ENCODE data around the gene TRAFD1.

DNA sequence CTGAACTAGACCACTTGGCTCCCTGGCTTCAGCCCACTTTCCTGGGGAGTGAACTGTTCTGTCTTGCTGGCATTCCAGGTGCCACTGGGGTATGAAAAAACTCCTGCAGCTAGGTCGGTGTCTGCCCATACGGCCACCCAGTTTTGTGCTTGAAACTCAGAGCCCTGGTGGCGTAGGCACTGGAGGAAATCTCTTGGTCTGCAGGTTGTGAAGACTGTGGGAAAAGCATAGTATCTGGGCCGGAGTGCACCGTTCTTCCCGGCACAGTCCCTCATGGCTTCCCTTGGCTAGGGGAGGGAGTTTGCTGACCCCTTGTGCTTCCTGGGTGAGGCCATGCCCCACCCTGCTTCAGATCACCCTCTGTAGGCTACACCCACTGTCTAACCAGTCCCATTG lies 33.8 kb downstream of the TRAFD1 start:
- TF ChIP-seq, protein P1, sequence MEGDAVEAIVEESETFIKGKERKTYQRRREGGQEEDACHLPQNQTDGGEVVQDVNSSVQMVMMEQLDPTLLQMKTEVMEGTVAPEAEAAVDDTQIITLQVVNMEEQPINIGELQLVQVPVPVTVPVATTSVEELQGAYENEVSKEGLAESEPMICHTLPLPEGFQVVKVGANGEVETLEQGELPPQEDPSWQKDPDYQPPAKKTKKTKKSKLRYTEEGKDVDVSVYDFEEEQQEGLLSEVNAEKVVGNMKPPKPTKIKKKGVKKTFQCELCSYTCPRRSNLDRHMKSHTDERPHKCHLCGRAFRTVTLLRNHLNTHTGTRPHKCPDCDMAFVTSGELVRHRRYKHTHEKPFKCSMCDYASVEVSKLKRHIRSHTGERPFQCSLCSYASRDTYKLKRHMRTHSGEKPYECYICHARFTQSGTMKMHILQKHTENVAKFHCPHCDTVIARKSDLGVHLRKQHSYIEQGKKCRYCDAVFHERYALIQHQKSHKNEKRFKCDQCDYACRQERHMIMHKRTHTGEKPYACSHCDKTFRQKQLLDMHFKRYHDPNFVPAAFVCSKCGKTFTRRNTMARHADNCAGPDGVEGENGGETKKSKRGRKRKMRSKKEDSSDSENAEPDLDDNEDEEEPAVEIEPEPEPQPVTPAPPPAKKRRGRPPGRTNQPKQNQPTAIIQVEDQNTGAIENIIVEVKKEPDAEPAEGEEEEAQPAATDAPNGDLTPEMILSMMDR (conservative IDR thresholded peaks at IDR 0.05; ENCODE audit: low read length): no peak
- TF ChIP-seq EZH2phosphoT487 (IDR thresholded peaks at IDR 0.05; ENCODE audit: borderline replicate concordance, low read depth, low read length): no peak
